SK-N-SH (cell line): ENCODE data around the gene DNAH9. TPM values are rescaled to one million over a fixed set of nuclear protein-coding genes. Genes with fewer than 3 reads are reported as not detected.

Experiments used
- CTCF ChIA-PET: fragments of 300-600, 350-600 bp; formaldehyde crosslinking; extraction: SDS; loops from one replicate; lab custom pipeline; 2021; lab: Yijun Ruan, JAX
- POLR2A ChIA-PET: fragments of 350-600 bp; sonication (Branson Sonifier 250); formaldehyde crosslinking; extraction: SDS; loops from one replicate; lab custom pipeline; 2020; ENCODE audit warnings: antibody characterized with exemption, inconsistent platforms; lab: Yijun Ruan, JAX
- DNase-seq: peaks from one replicate; pipeline ENCODE4 v3.0.0; 2012
- H2AFZ ChIP-seq: fragments of 200-600 bp; sonication (generic); 2 replicates; pipeline ENCODE4 v1.8.1; 2016; ENCODE audit warnings: antibody characterized with exemption, mild to moderate bottlenecking, low read depth
- H3F3A ChIP-seq: fragments of 200-600 bp; sonication (generic); replicated peaks from 2 replicates; pipeline ENCODE3; 2016; ENCODE audit warnings: antibody characterized with exemption, mild to moderate bottlenecking; ENCODE audit not compliant: insufficient read depth
- H3K27ac ChIP-seq, 2 experiments: fragments of 200-500 bp in 1 of 2; fragments of 200-600 bp in 1 of 2; sonication (Bioruptor generic) in 1 of 2; sonication (generic), shearing (Covaris generic) in 1 of 2; 2 replicates each; pipeline versions ENCODE4 v1.5.1 to v1.6.1; 2014 to 2016; ENCODE audit warnings: low read depth in 2 of 2, inconsistent platforms in 1 of 2, low read length in 1 of 2, mild to moderate bottlenecking in 1 of 2, mixed read lengths in 1 of 2
- H3K27me3 ChIP-seq: fragments of 200-600 bp; sonication (generic), shearing (Covaris generic); 2 replicates; pipeline ENCODE4 v1.6.1; 2016; ENCODE audit warnings: mixed run types; ENCODE audit not compliant: insufficient read depth
- H3K36me3 ChIP-seq, 2 experiments: fragments of 200-500 bp in 1 of 2; fragments of 200-600 bp in 1 of 2; sonication (Bioruptor generic) in 1 of 2; sonication (generic) in 1 of 2; replicated peaks in 1 of 2; 2 replicates each; pipeline versions ENCODE3 to v1.5.1; 2014 to 2016; ENCODE audit warnings: low read length in 1 of 2, mild to moderate bottlenecking in 1 of 2; ENCODE audit not compliant: insufficient read depth in 2 of 2, control insufficient read depth in 1 of 2
- H3K4me1 ChIP-seq, 2 experiments: fragments of 200-500 bp in 1 of 2; fragments of 200-600 bp in 1 of 2; sonication (Bioruptor generic) in 1 of 2; sonication (generic), shearing (Covaris generic) in 1 of 2; 2 replicates each; pipeline versions ENCODE4 v1.5.1 to v1.6.1; 2014 to 2016; ENCODE audit warnings: low read depth in 1 of 2, low read length in 1 of 2, mixed run types in 1 of 2; ENCODE audit not compliant: insufficient read depth in 2 of 2, control insufficient read depth in 1 of 2
- H3K4me2 ChIP-seq: fragments of 200-600 bp; sonication (generic), shearing (Covaris generic); 2 replicates; pipeline ENCODE4 v1.6.1; 2017; ENCODE audit warnings: mixed run types
- H3K4me3 ChIP-seq, 2 experiments: fragments of 200-500 bp in 1 of 2; fragments of 200-600 bp in 1 of 2; sonication (Bioruptor generic) in 1 of 2; sonication (generic), shearing (Covaris generic) in 1 of 2; 2 replicates each; pipeline versions ENCODE4 v1.5.1 to v1.8.1; 2014 to 2016; ENCODE audit warnings: low read depth in 2 of 2, inconsistent platforms in 1 of 2, low read length in 1 of 2, mild to moderate bottlenecking in 1 of 2, mixed read lengths in 1 of 2, moderate library complexity in 1 of 2
- H3K79me2 ChIP-seq: fragments of 200-600 bp; sonication (generic); 2 replicates; pipeline ENCODE4 v1.8.1; 2017; ENCODE audit warnings: mild to moderate bottlenecking; ENCODE audit not compliant: insufficient read depth
- H3K9ac ChIP-seq: fragments of 200-600 bp; sonication (generic); 2 replicates; pipeline ENCODE4 v1.6.1; 2017; ENCODE audit warnings: mixed run types
- H3K9me2 ChIP-seq: fragments of 200-600 bp; sonication (generic); 2 replicates; pipeline ENCODE4 v1.6.1; 2017; ENCODE audit warnings: mixed run types
- H3K9me3 ChIP-seq: fragments of 200-600 bp; sonication (generic); 2 replicates; pipeline ENCODE4 v1.6.1; 2017; ENCODE audit warnings: mixed run types, mild to moderate bottlenecking, moderate library complexity
- H4K20me1 ChIP-seq: fragments of 200-600 bp; sonication (generic); 2 replicates; pipeline ENCODE4 v1.6.1; 2017; ENCODE audit warnings: mild to moderate bottlenecking, mixed run types; ENCODE audit not compliant: insufficient read depth
- CHD2 ChIP-seq: fragments of 150-350 bp; IDR thresholded peaks from 2 replicates; pipeline ENCODE4 v1.6.1; 2018; ENCODE audit warnings: low read length; ENCODE audit not compliant: partially characterized antibody
- CTCF ChIP-seq: fragments of 200-600 bp; sonication (generic); IDR thresholded peaks from 2 replicates; pipeline ENCODE4 v1.6.1; 2017; ENCODE audit warnings: antibody characterized with exemption, mild to moderate bottlenecking, moderate library complexity
- ELF1 ChIP-seq: IDR thresholded peaks from 2 replicates; pipeline ENCODE4 v1.4.0; 2012
- FOSL2 ChIP-seq: IDR thresholded peaks from 2 replicates; pipeline ENCODE4 v1.4.0; 2012; ENCODE audit warnings: low read depth, mild to moderate bottlenecking, moderate library complexity, borderline replicate concordance
- GATA2 ChIP-seq: sonication (generic); formaldehyde crosslinking; IDR thresholded peaks from 2 replicates; pipeline ENCODE4 v1.5.0; 2020; ENCODE audit warnings: mild to moderate bottlenecking, missing genetic modification reagents
- MAX ChIP-seq: IDR thresholded peaks from 2 replicates; pipeline ENCODE4 v1.4.0; 2012; ENCODE audit warnings: low read depth
- MXI1 ChIP-seq: IDR thresholded peaks from 2 replicates; pipeline ENCODE4 v1.6.1; 2012; ENCODE audit warnings: mild to moderate bottlenecking, low read depth, low read length, improper control_type of control experiment
- NRF1 ChIP-seq: IDR thresholded peaks from 2 replicates; pipeline ENCODE4 v1.6.1; 2012; ENCODE audit warnings: low read depth, mild to moderate bottlenecking, low read length
- PBX3 ChIP-seq: IDR thresholded peaks from 2 replicates; pipeline ENCODE4; 2012
- POLR2AphosphoS5 ChIP-seq: IDR thresholded peaks from 2 replicates; pipeline ENCODE4 v1.6.1; 2012; ENCODE audit warnings: low read depth, low read length
- RFX5 ChIP-seq: IDR thresholded peaks from 2 replicates; pipeline ENCODE4 v1.6.1; 2012; ENCODE audit warnings: mild to moderate bottlenecking, improper control_type of control experiment, low read length
- SIN3A ChIP-seq: IDR thresholded peaks from 2 replicates; pipeline ENCODE4 v1.6.1; 2012; ENCODE audit warnings: low read depth, mild to moderate bottlenecking, low read length, moderate library complexity, borderline replicate concordance
- TAF1 ChIP-seq: IDR thresholded peaks from 2 replicates; pipeline ENCODE4 v1.6.1; 2012; ENCODE audit warnings: low read depth, mild to moderate bottlenecking, low read length, moderate library complexity, borderline replicate concordance
- TEAD4 ChIP-seq: IDR thresholded peaks from 2 replicates; pipeline ENCODE4 v1.4.0; 2012; ENCODE audit warnings: mild to moderate bottlenecking, borderline replicate concordance; ENCODE audit not compliant: insufficient read depth
- YY1 ChIP-seq: IDR thresholded peaks from 2 replicates; pipeline ENCODE4 v1.4.0; 2012; ENCODE audit warnings: low read depth, mild to moderate bottlenecking
- WGBS: methylation state at CpG from one replicate; pipeline ENCODE4 v1.1.6; 2017; ENCODE audit warnings: low lambda C conversion rate; 5-methylcytosine and 5-hydroxymethylcytosine counted together
- polyA plus RNA-seq, 3 experiments: library from polyadenylated mRNA; depleted of rRNA; stranded (reverse); fragments of >200 nt; gene quantifications; 2 replicates each; pipeline ENCODE4 v1.2.3, GENCODE V29; 2012

Gene DNAH9
- polyA plus RNA-seq, 1 of the 3 experiments (the other 2 are of a cell fraction) = not detected

- no peak for DNase-seq
- CTCF ChIA-PET = interaction anchor here (1.1 to 2.6 kb wide), 7 partner anchors 9 to 1121 kb away, joined by 3 to 22 read pairs (median 3); no protein-coding TSS in a partner anchor
Measured at GRCh38 chr17:11996722-11997146, 398.5 kb downstream of the DNAH9 start.

GRCh38 chr17:11997147-11997971 is 399.1 kb downstream of the DNAH9 start, which contains the start of gene ZNF18:
ZNF18 (minus strand) TSS chr17:11997475; CDS start chr17:11992829, 4,646 bp downstream.
- TF ChIP-seq NRF1 (peak; percentile 65), PBX3 (no peak), CTCF (no peak), FOSL2 (no peak), MXI1 (peak; percentile 55; the same call in 1 of the 2 replicates), POLR2AphosphoS5 (peak; percentile 98), TEAD4 (0 out of 2 replicates have a peak, but pooled peaks have one; percentile 13), RFX5 (0 out of 2 replicates have a peak, but pooled peaks have one; percentile 17), YY1 (peak; percentile 84; the same call in 1 of the 2 replicates), CHD2 (peak; percentile 16), TAF1 (peak; percentile 81; the same call in 1 of the 2 replicates), ELF1 (peak; percentile 84), SIN3A (0 out of 2 replicates have a peak, but pooled peaks have one; percentile 55), MAX (peak; percentile 50; the same call in 1 of the 2 replicates), GATA2 (0 out of 2 replicates have a peak, but pooled peaks have one; percentile 20)
- TF ChIP-seq, all 33 proteins: peak for 12
- 3% methylated on average over 28 of the region's 74 CpGs for WGBS
- CTCF ChIA-PET = interaction anchor here (1.1 to 2.6 kb wide), 6 partner anchors 10 to 1122 kb away, joined by 3 to 22 read pairs (median 3); no protein-coding TSS in a partner anchor

More at GRCh38 chr17:11996722-11997146, 398.5 kb downstream of the DNAH9 start:
- Histone ChIP-seq H3K9ac (peak overlapping the region; percentile 84), H2AFZ (peak overlapping the region; percentile 92), H3K36me3 (peaks cover 0 to 8% of the 10 kb centered on the region in 2 experiments), H3K27ac (peak overlapping the region; percentile 87 to 88), H3K4me3 (peak overlapping the region; percentile 90 to 91), H3F3A (peaks cover 8% of the 10 kb centered on the region), H3K4me2 (peak overlapping the region; percentile 86), H3K9me3 (no peaks in the 10 kb centered on the region), H3K4me1 (peaks cover 5 to 8% of the 10 kb centered on the region in 2 experiments; a peak in 2 of 4 replicates), H3K9me2 (no peaks in the 10 kb centered on the region), H4K20me1 (no peaks in the 10 kb centered on the region), H3K79me2 (peaks cover 5% of the 10 kb centered on the region; the same call in 1 of the 2 replicates), H3K27me3 (no peaks in the 10 kb centered on the region)
- TF ChIP-seq GATA2 (0 out of 2 replicates have a peak, but pooled peaks have one; percentile 3), CHD2 (no peak)
- POLR2A ChIA-PET = interaction anchor here (0.6 to 2.6 kb wide), 6 partner anchors 10 to 1021 kb away, joined by 3 to 39 read pairs (median 4); partner anchors contain the start of genes ELAC2 and MAP2K4
- 3% methylated on average over 11 of the region's 14 CpGs for WGBS

More at GRCh38 chr17:11997147-11997971, 399.1 kb downstream of the DNAH9 start, which contains the start of gene ZNF18:
- Histone ChIP-seq H3K4me3 (peak within 1 kb of the TSS; percentile 90 to 91), H3K4me1 (peaks cover 5 to 8% of the 10 kb centered on the region in 2 experiments; a peak in 2 of 4 replicates), H3K9me3 (no peaks in the 10 kb centered on the region), H3K27me3 (no peaks in the 10 kb centered on the region), H2AFZ (peak within 1 kb of the TSS; percentile 96), H3K36me3 (peaks cover 0 to 2% of the 10 kb centered on the region in 2 experiments), H3K79me2 (peaks cover 5% of the 10 kb centered on the region; the same call in 1 of the 2 replicates), H3K9ac (peak within 1 kb of the TSS; percentile 84), H3K4me2 (peak within 1 kb of the TSS; percentile 86), H3K27ac (peak within 1 kb of the TSS; percentile 87 to 90), H3F3A (peaks cover 8% of the 10 kb centered on the region), H3K9me2 (no peaks in the 10 kb centered on the region), H4K20me1 (no peaks in the 10 kb centered on the region)
- DNase-seq = peak; percentile 97
- POLR2A ChIA-PET = interaction anchor here (0.6 to 2.6 kb wide), 6 partner anchors 9 to 1021 kb away, joined by 3 to 39 read pairs (median 4); partner anchors contain the start of genes ELAC2 and MAP2K4
